ACC112 (cell line): ENCODE data around the gene KCNJ9.

Experiments
- H2AFZ ChIP-seq: fragments of 200-600 bp; sonication (generic); one replicate; pipeline ENCODE4 v1.6.0; 2017; ENCODE audit warnings: antibody characterized with exemption, low read length; ENCODE audit not compliant: unreplicated experiment
- H3K27ac ChIP-seq: fragments of 200-600 bp; sonication (generic); 2 replicates; pipeline ENCODE4 v1.5.1; 2014; ENCODE audit warnings: low read depth, mild to moderate bottlenecking, antibody characterized with exemption, low read length, moderate library complexity
- H3K27me3 ChIP-seq: fragments of 200-600 bp; sonication (generic); 2 replicates; pipeline ENCODE4 v1.6.1; 2014; ENCODE audit warnings: mild to moderate bottlenecking, antibody characterized with exemption, low read length, moderate library complexity, mixed read lengths; ENCODE audit not compliant: insufficient read depth
- H3K36me3 ChIP-seq: fragments of 200-600 bp; sonication (generic); 2 replicates; pipeline ENCODE4 v1.6.1; 2016; ENCODE audit warnings: mild to moderate bottlenecking, antibody characterized with exemption, low read length, moderate library complexity, mixed read lengths; ENCODE audit not compliant: insufficient read depth
- H3K4me1 ChIP-seq: fragments of 200-600 bp; sonication (generic); one replicate; pipeline ENCODE4 v1.6.1; 2016; ENCODE audit warnings: low read length, mixed read lengths; ENCODE audit not compliant: insufficient read depth, unreplicated experiment, control insufficient read depth
- H3K4me3 ChIP-seq: fragments of 200-600 bp; sonication (generic); 2 replicates; pipeline ENCODE4 v1.5.1; 2014; ENCODE audit warnings: mild to moderate bottlenecking, low read depth, low read length
- H3K79me2 ChIP-seq: fragments of 200-600 bp; sonication (generic); one replicate; pipeline ENCODE4 v1.6.0; 2016; ENCODE audit warnings: low read length; ENCODE audit not compliant: control insufficient read depth, unreplicated experiment, insufficient read depth

The KCNJ9 gene

GRCh38 chr1:160090760-160091159, 9.4 kb downstream of the KCNJ9 start:
- Histone ChIP-seq H3K27me3 (no peaks in the 10 kb centered on the region), H2AFZ (no peak overlapping the region), H3K4me3 (no peak overlapping the region), H3K79me2 (no peaks in the 10 kb centered on the region), H3K36me3 (no peaks in the 10 kb centered on the region), H3K27ac (no peak overlapping the region), H3K4me1 (no peaks in the 10 kb centered on the region)

GRCh38 chr1:160091666-160092223, 10.4 kb downstream of the KCNJ9 start:
- H3K79me2 ChIP-seq = no peaks in the 10 kb centered on the region
- no peaks in the 10 kb centered on the region for H3K4me1 ChIP-seq
- H3K4me3 ChIP-seq = no peak overlapping the region
- no peak overlapping the region for H3K27ac ChIP-seq
- no peak overlapping the region for H2AFZ ChIP-seq
- H3K36me3 ChIP-seq = no peaks in the 10 kb centered on the region
- no peaks in the 10 kb centered on the region for H3K27me3 ChIP-seq

- Histone ChIP-seq H3K27me3 (no peaks in the 10 kb centered on the region), H3K4me1 (peaks cover 2% of the 10 kb centered on the region), H3K4me3 (no peak overlapping the region), H2AFZ (no peak overlapping the region), H3K36me3 (no peaks in the 10 kb centered on the region), H3K79me2 (no peaks in the 10 kb centered on the region), H3K27ac (no peak overlapping the region)
These were observed 11.2 kb downstream of the KCNJ9 start for GRCh38 chr1:160092366-160093068.

DNA sequence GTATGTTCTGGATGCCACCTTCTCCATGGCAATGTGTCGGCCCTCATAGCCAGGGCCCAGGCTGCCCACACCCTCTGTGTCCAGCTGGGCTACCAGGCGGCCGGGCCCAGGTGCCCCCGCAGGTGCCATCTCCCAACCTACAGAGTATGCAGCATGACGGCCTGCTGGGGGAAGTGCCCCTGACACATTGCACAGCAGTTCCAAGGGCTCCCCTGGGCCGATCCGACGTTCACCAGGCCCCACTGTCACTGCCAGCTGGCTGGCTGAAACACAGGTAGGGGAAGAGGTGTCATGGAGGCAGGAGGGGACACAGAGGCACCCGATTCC, 11.7 kb downstream of the KCNJ9 start:
- Histone ChIP-seq H3K4me1 (peaks cover 6% of the 10 kb centered on the region), H3K4me3 (no peak overlapping the region), H3K36me3 (no peaks in the 10 kb centered on the region), H3K79me2 (no peaks in the 10 kb centered on the region), H2AFZ (no peak overlapping the region), H3K27ac (no peak overlapping the region), H3K27me3 (no peaks in the 10 kb centered on the region)

DNA sequence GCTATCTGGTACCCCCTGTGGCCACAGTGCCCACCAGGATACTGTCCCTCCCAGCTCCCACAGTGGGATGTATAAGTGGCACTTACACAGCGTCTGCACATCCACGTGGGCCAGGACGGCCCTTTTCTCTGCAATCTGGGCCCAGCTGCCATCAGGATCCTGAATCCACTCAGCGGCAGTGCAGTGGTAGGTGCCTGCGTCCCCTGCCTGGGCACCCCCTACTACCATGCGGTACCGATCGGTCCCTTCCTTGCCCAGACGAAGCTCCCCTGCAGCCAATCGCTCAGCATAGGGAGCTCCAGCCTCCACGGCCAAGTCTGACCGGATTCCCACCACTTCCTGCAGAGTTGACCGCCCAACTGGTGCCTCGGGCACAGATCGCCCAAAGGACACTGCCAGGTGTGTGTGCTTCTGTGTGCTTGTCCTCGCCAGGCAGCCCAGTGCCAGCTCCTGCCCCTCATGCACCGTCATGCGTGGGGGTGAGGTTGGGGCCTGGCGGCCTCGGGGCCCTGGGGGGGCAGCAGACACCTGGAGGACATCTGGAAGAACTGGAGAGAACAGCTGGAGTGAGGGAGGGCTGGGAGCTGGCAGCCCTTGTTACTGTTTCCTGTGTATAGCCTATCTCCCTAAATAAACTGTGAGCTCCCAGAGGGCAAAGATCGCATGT, 12.4 kb downstream of the KCNJ9 start:
- H3K27ac ChIP-seq = no peak overlapping the region
- H3K4me1 ChIP-seq = peaks cover 6% of the 10 kb centered on the region
- no peaks in the 10 kb centered on the region for H3K79me2 ChIP-seq

DNA sequence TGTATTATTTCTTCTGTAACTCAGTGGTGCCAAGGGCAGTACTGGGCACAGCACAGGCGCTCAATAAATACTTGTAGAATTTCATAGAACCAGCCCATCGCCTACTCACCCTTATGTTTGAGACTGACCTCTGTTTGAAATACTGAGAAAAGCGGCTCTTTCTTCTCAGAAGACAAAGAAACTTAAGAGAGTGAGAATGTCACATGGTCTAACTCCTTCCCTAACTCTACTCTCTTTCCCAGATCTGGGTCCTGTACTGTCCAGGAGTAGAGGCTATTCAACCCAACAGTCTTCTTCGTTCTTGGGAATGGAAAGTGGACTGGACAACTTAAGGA, 12.9 kb downstream of the KCNJ9 start:
- Histone ChIP-seq H3K27ac (no peak overlapping the region), H3K36me3 (no peaks in the 10 kb centered on the region), H3K4me1 (peaks cover 6% of the 10 kb centered on the region), H3K4me3 (no peak overlapping the region), H2AFZ (no peak overlapping the region), H3K79me2 (no peaks in the 10 kb centered on the region), H3K27me3 (no peaks in the 10 kb centered on the region)

More for the DNA sequence above, 12.4 kb downstream of the KCNJ9 start:
- Histone ChIP-seq H2AFZ (no peak overlapping the region), H3K27me3 (no peaks in the 10 kb centered on the region), H3K4me3 (no peak overlapping the region), H3K36me3 (no peaks in the 10 kb centered on the region)

GRCh38 chr1:160094806-160095205, 13.5 kb downstream of the KCNJ9 start:
- no peak overlapping the region for H2AFZ ChIP-seq
- H3K36me3 ChIP-seq = no peaks in the 10 kb centered on the region
- H3K79me2 ChIP-seq = no peaks in the 10 kb centered on the region
- H3K4me1 ChIP-seq = peaks cover 6% of the 10 kb centered on the region
- H3K4me3 ChIP-seq = no peak overlapping the region
- H3K27ac ChIP-seq = no peak overlapping the region
- H3K27me3 ChIP-seq = no peaks in the 10 kb centered on the region

DNA sequence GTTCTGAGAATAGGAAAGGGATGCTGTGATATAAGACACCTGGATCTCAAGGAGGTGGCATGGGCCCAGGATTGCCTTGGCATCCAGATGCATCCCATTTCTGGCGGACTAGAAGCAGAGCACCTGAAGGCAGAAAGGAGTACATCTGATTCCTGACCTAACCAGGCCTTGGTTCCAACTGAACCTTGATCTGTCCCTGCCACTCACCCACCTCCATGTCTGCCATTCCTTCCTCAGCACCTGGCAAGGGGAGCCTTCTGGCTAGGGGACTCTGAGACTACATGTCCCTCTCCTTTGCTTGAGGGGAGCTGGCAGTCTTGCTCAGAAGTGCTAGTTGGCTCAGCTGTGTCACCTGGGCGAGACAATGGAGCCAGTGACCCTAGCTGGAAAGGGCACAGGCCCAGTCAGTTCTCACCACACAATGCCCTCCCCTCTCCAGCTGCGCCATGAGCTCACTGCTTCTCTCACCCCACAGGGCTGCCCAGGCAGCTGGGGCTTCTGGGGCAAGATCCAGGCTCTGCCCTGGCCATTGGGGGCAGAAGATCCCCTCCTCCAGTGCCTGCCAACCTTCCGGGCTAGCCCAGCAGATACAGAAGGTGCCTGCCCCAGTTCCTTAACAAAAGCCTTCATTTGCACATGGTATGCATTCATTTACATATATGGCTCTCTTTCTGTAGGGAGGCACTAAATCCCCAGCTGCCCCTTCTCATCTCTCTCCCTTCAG, 14.2 kb downstream of the KCNJ9 start:
- H3K36me3 ChIP-seq = no peaks in the 10 kb centered on the region
- H3K79me2 ChIP-seq = no peaks in the 10 kb centered on the region
- H3K4me3 ChIP-seq = no peak overlapping the region
- H3K27me3 ChIP-seq = no peaks in the 10 kb centered on the region
- peaks cover 6% of the 10 kb centered on the region for H3K4me1 ChIP-seq
- H2AFZ ChIP-seq = no peak overlapping the region
- no peak overlapping the region for H3K27ac ChIP-seq

- H3K79me2 ChIP-seq = no peaks in the 10 kb centered on the region
- H3K4me1 ChIP-seq = peaks cover 10% of the 10 kb centered on the region
- H2AFZ ChIP-seq = no peak overlapping the region
- no peak overlapping the region for H3K27ac ChIP-seq
- no peaks in the 10 kb centered on the region for H3K27me3 ChIP-seq
- no peaks in the 10 kb centered on the region for H3K36me3 ChIP-seq
- H3K4me3 ChIP-seq = no peak overlapping the region
These were observed 15.2 kb downstream of the KCNJ9 start for GRCh38 chr1:160096274-160097116.

- H3K4me3 ChIP-seq = peak overlapping the region; percentile 86
- H3K27me3 ChIP-seq = no peaks in the 10 kb centered on the region
- H3K36me3 ChIP-seq = no peaks in the 10 kb centered on the region
- no peaks in the 10 kb centered on the region for H3K79me2 ChIP-seq
- H2AFZ ChIP-seq = no peak overlapping the region
- peaks cover 11% of the 10 kb centered on the region for H3K4me1 ChIP-seq
- no peak overlapping the region for H3K27ac ChIP-seq
These were observed 16.0 kb downstream of the KCNJ9 start for GRCh38 chr1:160097151-160097910.
